Measurements from ENCODE around the gene CTH. TPM values are rescaled to one million over a fixed set of nuclear protein-coding genes. Genes with fewer than 3 reads are reported as not detected.

CTH gene
- total RNA-seq, 1 experiment from 2014 or later: 4.7 TPM

DNA sequence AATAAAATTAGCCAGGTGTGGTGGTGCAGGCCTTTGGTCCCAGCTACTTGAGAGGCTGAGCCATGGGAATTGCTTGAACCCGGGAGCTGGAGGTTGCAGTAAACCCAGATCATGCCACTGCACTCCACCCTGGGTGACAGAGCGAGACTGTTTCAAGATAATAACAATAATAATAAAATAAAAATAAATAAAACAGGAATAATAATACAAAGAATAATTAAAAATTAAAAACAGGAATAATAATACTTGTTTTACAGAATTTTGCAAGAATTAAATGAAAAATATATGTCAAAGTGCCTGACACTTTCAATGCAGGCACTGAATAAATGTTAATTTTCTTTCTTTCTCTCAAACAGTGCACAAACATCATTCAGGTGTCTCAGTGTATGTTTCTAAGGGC lies 26.5 kb upstream of the CTH start:
- no peak for TF ChIP-seq TCF7L2 (IDR thresholded peaks at IDR 0.05; ENCODE audit: low read depth, low read length)
- TF ChIP-seq, protein P1, sequence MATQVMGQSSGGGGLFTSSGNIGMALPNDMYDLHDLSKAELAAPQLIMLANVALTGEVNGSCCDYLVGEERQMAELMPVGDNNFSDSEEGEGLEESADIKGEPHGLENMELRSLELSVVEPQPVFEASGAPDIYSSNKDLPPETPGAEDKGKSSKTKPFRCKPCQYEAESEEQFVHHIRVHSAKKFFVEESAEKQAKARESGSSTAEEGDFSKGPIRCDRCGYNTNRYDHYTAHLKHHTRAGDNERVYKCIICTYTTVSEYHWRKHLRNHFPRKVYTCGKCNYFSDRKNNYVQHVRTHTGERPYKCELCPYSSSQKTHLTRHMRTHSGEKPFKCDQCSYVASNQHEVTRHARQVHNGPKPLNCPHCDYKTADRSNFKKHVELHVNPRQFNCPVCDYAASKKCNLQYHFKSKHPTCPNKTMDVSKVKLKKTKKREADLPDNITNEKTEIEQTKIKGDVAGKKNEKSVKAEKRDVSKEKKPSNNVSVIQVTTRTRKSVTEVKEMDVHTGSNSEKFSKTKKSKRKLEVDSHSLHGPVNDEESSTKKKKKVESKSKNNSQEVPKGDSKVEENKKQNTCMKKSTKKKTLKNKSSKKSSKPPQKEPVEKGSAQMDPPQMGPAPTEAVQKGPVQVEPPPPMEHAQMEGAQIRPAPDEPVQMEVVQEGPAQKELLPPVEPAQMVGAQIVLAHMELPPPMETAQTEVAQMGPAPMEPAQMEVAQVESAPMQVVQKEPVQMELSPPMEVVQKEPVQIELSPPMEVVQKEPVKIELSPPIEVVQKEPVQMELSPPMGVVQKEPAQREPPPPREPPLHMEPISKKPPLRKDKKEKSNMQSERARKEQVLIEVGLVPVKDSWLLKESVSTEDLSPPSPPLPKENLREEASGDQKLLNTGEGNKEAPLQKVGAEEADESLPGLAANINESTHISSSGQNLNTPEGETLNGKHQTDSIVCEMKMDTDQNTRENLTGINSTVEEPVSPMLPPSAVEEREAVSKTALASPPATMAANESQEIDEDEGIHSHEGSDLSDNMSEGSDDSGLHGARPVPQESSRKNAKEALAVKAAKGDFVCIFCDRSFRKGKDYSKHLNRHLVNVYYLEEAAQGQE (IDR thresholded peaks at IDR 0.05; ENCODE audit: insufficient read depth in 1 of 2, low read depth in 2 of 2, low read length in 1 of 2): no peak
- TF ChIP-seq SIN3A (IDR thresholded peaks at IDR 0.05; ENCODE audit: borderline replicate concordance, insufficient read depth, low read depth, low read length): no peak
- TF ChIP-seq CTCF (IDR thresholded peaks at IDR 0.05): no peak
- TF ChIP-seq POLR2AphosphoS5 (IDR thresholded peaks at IDR 0.05; ENCODE audit: low read depth, low read length): no peak
- intact Hi-C loops (cut with micrococcal nuclease; ENCODE audit: unreplicated experiment) (no loop called here), in situ Hi-C loops (cut with HindIII; ENCODE audit: low pct_unique_long_range_greater_than_20kb, low sequenced_read_pairs) (no loop called here)
- ATAC-seq (no peak), DNase-seq (ENCODE audit: low read depth, low spot score) (no peak)
- POLR2A ChIA-PET: interaction anchor here (0.6 kb wide), 1 partner anchor 193 kb away, joined by 3 read pairs; no protein-coding TSS in a partner anchor
- H3K36me3 ChIP-seq (ENCODE audit: control insufficient read depth, insufficient read depth, low read length): no peaks in the 10 kb centered on the region
- no peak overlapping the region for H3K4me3 ChIP-seq (ENCODE audit: low read depth in 2 of 2, low read length in 2 of 2)
- no TSS peak for BruUV-seq (replicated peaks)
- no peak overlapping the region for H3K27ac ChIP-seq (ENCODE audit: low read length)
- H3K27me3 ChIP-seq (ENCODE audit: control insufficient read depth, insufficient read depth, low read length): 0 out of 2 replicates have a peak, but pooled peaks cover 2% of the 10 kb centered on the region
- CTCF ChIA-PET: no interaction called here
- H3K4me1 ChIP-seq (ENCODE audit: control insufficient read depth, insufficient read depth, low read length): no peaks in the 10 kb centered on the region
- no peaks in the 10 kb centered on the region for H3K9me3 ChIP-seq (ENCODE audit: control insufficient read depth, insufficient read depth, low read depth, low read length)

DNA sequence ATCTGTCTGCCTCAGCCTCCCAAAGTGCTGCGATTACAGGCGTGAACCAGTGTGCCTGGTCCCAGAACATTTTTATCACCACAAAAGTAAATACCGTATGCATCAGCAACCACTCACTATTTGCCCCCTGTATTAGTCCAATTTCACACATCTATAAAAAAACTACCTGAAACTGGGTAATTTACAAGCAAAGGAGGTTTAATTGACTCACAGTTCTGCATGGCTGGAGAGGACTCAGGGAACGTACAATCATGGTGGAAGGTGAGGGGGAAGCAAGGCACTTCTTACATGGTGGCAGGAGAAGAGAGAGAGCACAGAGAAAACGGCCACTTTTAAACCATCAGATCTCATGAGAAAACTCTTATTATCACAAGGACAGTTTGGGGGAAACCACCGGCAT lies 25.6 kb upstream of the CTH start:
- POLR2A ChIA-PET: no interaction called here

More for the DNA sequence above, 25.6 kb upstream of the CTH start:
- BruUV-seq (replicated peaks): no TSS peak
- H3K27me3 ChIP-seq (ENCODE audit: control insufficient read depth, insufficient read depth, low read length): 0 out of 2 replicates have a peak, but pooled peaks cover 2% of the 10 kb centered on the region
- H3K9me3 ChIP-seq (ENCODE audit: control insufficient read depth, insufficient read depth, low read depth, low read length): no peaks in the 10 kb centered on the region
- no peak for ATAC-seq
- no peak for DNase-seq (ENCODE audit: low read depth, low spot score)
- H3K27ac ChIP-seq (ENCODE audit: low read length): no peak overlapping the region
- no peaks in the 10 kb centered on the region for H3K36me3 ChIP-seq (ENCODE audit: control insufficient read depth, insufficient read depth, low read length)
- TF ChIP-seq SIN3A (IDR thresholded peaks at IDR 0.05; ENCODE audit: borderline replicate concordance, insufficient read depth, low read depth, low read length) (no peak), TCF7L2 (IDR thresholded peaks at IDR 0.05; ENCODE audit: low read depth, low read length) (no peak), POLR2AphosphoS5 (IDR thresholded peaks at IDR 0.05; ENCODE audit: low read depth, low read length) (no peak), CTCF (IDR thresholded peaks at IDR 0.05) (no peak)
- TF ChIP-seq, protein P1 (IDR thresholded peaks at IDR 0.05; ENCODE audit: insufficient read depth in 1 of 2, low read depth in 2 of 2, low read length in 1 of 2): no peak
- H3K4me3 ChIP-seq (ENCODE audit: low read depth in 2 of 2, low read length in 2 of 2): no peak overlapping the region
- in situ Hi-C loops (cut with HindIII; ENCODE audit: low pct_unique_long_range_greater_than_20kb, low sequenced_read_pairs) (no loop called here), intact Hi-C loops (cut with micrococcal nuclease; ENCODE audit: unreplicated experiment) (no loop called here)
- CTCF ChIA-PET: no interaction called here
- H3K4me1 ChIP-seq (ENCODE audit: control insufficient read depth, insufficient read depth, low read length): no peaks in the 10 kb centered on the region

Measured in Panc1 (cell line).